Inflammatory macrophage (primary cell): ENCODE results near the gene SLC37A3.

Experiments used
- DNase-seq, 2 donors: peaks; one replicate each; pipeline ENCODE4 v3.0.0-alpha.2; 2020 to 2022

Gene SLC37A3

GRCh38 chr7:140398821-140399220 lies 491 bp upstream of the SLC37A3 start:
- no peak for DNase-seq

- DNase-seq = no peak
Observed at GRCh38 chr7:140393756-140394306, 4.5 kb downstream of the SLC37A3 start.

GRCh38 chr7:140391634-140392033 lies 6.7 kb downstream of the SLC37A3 start:
- no peak for DNase-seq

- DNase-seq = peak; percentile 80 to 85
Observed at GRCh38 chr7:140390466-140391190, 7.7 kb downstream of the SLC37A3 start.

GRCh38 chr7:140390034-140390433 lies 8.3 kb downstream of the SLC37A3 start:
- no peak for DNase-seq

GRCh38 chr7:140389445-140389844 lies 8.9 kb downstream of the SLC37A3 start:
- DNase-seq = no peak

- peak in 1 of 2 donors; percentile 30 for DNase-seq
Observed at GRCh38 chr7:140384894-140385545, 13.3 kb downstream of the SLC37A3 start.

- no peak for DNase-seq
Observed at GRCh38 chr7:140383954-140384713, 14.2 kb downstream of the SLC37A3 start.

GRCh38 chr7:140375892-140376730 lies 22.2 kb downstream of the SLC37A3 start:
- no peak for DNase-seq

- no peak for DNase-seq
Observed at GRCh38 chr7:140375323-140375722, 23.0 kb downstream of the SLC37A3 start.

GRCh38 chr7:140369294-140369693 lies 29.0 kb downstream of the SLC37A3 start:
- DNase-seq = no peak

GRCh38 chr7:140367528-140367927 lies 30.8 kb downstream of the SLC37A3 start:
- DNase-seq = no peak

- peak; percentile 18 to 45 for DNase-seq
Observed at GRCh38 chr7:140364819-140365218, 33.5 kb downstream of the SLC37A3 start.

- no peak for DNase-seq
Observed at GRCh38 chr7:140360697-140361229, 37.6 kb downstream of the SLC37A3 start.

- peak; percentile 46 to 51 for DNase-seq
Observed at GRCh38 chr7:140358412-140359051, 39.8 kb downstream of the SLC37A3 start.

- no peak for DNase-seq
Observed at GRCh38 chr7:140358024-140358411, 40.3 kb downstream of the SLC37A3 start.

GRCh38 chr7:140350056-140350455 lies 48.3 kb downstream of the SLC37A3 start:
- DNase-seq = no peak

GRCh38 chr7:140349144-140349771 lies 49.1 kb downstream of the SLC37A3 start:
- no peak for DNase-seq

GRCh38 chr7:140348161-140348849 lies 50.0 kb downstream of the SLC37A3 start:
- no peak for DNase-seq

GRCh38 chr7:140347218-140347617 lies 51.1 kb downstream of the SLC37A3 start:
- no peak for DNase-seq
